HK-2 (cell line): ENCODE results near the gene ITGA6.
A peak's percentile ranks its signal among the peaks of the same experiment; 100 is the strongest.

Experiments
- DNase-seq: peaks from one replicate; pipeline ENCODE4 v3.0.0-alpha.2; 2018; ENCODE audit not compliant: unreplicated experiment

Gene ITGA6

DNA sequence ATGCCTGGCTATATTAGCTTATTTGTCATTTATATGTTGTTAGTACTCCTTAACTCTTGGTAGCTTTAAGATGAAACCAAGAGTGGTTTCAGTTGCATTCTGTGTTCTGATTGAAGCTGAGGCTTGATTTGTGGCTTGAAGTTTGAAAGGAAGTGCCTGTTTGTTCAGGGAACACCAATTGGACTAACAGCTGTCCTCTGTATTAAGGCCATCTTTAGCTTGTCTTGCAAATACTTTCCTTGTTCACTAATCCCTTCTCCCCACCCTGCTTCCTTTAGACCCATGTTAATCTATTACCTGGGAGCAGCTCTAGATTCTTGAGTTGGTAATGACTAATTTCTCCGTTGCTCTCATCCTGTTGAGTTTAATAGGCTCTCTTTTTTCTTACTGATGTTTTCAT lies 13.4 kb downstream of the ITGA6 start:
- no peak for DNase-seq

DNA sequence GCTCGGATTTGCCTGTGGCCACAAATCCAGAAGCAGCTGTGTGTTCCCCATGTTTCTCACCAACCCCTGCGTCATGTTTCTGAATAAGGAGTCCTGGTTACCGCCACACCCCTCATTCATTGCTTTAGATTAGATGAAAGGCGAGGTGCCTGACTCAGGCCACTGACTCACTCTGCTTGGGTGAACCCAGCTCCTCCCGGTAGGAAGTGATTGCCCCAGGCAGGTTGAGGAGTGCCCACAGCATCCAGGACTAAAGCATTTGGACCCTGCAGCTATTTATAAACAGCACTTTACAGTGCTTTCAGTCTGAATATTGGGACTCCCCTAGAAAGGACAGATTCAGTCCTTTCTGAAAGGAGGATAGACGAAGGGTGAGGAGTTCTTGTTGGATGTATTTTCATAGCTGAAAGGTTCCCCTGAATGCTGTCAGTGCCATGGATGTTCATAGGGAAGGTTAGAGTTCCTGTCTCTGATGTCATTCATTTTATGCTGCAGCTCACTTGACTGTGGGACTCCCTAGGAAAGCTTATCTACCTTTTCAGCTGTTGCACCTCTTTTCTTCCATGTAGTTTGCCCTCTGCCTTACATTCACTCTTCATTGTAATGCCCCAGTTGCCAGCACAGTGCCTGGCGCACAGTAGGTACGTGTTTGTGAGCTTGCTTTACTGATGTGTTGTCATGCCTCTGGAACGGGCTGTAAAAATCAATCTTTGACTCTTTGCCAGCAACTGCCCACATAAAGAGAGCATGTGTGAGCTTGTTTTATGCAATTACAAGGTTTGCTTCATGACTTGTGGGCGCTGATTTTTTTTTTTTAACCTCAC lies 14.9 kb downstream of the ITGA6 start:
- DNase-seq, result peak; percentile 53

DNA sequence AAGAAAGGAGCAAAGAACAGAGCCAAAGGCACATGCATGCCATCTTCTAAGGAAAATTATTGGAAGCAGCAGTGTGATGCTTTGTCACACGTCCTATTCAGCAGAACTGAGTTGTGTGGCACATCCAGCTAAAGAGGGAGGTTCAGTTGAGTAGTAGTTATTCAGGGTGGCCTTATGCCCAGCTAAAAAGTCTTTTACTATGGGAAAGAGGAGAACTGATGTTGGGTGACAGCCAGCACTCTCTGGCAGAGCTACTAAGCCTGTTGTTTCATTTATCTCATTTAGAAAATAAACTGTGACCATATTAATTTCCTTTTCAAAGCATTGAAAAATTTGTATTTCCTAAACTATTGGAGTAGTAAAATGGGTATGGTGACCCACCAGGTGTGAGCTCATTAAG lies 18.5 kb downstream of the ITGA6 start:
- DNase-seq, result no peak

DNA sequence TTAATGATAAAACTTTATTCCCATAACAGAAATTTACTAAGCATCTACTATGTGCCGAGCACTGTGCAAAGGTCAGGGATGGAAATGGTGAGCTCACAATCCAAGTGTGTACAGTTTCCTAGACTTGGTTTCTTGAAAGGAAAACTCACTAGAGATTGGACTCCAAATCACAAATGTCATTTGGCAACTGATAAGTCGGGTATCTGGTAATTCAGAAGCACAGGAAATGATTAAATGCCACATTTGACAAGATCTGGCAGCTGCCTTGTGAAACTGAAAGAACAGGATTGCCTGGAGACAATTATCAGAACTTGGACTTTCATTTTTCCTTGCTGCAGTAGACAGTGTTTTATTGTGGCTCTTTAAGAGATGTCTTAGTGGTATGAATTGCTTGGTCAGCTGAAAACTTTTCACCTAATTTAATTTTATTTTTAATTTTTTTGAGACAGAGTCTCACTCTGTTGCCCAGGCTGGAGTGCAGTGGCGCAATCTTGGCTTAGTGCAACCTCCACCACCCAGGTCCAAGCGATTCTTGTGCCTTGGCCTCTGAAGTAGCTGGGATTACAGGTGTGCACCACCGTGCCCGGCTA lies 19.2 kb downstream of the ITGA6 start:
- no peak for DNase-seq

DNA sequence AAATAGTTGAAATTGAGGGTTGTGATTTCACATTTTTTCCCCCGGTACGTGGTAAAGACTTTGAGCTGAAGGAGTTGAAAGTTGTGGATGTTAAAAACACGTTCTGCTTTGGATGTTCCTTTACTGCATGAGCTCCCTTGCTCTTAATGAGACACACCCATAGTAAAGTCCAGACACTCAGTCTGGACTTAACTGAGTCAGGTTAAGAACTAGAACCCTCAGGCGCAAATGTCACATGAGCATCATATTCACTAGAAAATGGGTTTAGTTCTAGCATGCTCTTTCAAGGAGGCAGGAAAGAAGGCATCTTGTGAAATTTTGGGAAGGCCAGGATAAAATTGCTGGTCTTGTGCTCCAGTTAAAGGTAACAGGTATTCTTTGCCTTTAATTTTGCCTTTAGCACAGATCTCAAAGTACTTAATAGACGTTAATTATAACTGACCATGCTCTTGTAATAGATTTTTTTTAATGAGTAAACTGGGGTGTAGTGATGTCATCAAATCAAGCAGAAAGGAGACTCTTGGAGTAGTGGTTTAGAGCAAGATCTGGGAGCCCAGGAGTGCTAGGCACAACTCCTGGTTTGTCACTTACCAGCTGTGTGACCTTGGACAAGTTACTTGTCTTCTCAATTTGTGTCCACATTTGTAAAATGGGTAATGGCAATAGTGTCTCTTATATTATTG lies 20.6 kb downstream of the ITGA6 start:
- no peak for DNase-seq

DNA sequence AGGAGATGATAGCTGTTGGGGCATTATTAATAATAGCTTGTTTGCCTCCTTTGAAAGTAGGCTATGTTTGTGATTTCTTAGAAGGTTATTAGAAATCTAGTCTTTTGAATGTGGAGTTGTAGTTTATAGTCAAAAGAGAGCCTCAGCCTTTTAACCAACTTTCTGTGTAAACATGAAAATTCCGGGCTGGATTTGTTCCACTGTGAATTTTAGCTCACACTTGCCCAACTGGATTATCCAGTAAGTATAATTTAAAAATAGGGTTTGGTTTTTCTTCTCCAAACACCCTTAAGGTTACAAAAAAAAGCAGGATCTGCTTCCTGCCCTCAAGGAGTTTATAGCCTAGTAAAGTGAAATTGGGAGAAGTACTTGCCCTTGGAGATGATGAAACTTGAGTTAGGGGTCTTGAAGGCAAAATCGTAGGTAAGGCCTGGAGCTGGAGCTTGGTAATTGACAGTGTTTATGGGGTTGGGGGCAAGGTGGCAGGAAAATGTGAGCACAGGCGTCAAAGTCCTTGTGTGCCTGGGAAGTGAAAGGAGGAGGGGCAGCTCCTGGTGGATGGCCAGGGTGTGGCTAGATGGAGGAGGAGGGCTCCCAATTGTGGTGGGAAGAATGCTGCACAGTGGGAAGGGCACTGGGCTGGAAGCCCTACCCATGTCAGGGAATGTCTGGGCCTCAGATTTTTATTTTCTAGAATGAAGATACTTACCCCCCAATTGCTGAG lies 21.3 kb downstream of the ITGA6 start:
- DNase-seq, result no peak

DNA sequence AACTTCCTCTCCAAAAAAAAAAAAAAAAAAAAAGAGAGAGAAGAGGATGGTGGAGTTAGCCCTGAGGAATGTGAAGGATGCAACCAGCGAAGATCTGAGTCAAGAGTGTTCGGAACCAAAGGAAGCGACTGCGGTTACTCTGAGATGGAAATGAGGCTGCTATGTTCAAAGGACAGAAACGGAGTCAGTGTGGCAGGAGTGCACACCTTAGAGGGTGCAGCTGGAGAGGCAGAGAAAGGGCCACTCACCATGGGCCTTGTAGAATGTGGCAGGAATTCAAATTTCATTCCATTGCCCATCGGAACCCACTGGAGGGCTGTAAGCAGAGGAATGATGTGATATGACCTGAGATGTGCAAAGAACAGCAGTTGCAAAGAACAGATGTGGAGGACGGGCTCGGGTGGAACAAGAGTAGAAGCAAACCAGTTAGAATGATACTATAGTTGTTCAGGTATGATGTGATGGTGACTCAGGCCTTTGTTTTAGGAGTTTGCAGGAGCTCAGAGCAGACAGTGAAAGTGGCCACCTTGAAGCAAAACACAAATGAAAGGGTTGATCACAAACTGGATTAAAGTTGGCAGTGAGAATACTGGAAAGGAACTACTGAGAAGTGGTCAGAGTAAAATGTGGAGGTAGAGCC lies 22.6 kb downstream of the ITGA6 start:
- DNase-seq, result no peak

DNA sequence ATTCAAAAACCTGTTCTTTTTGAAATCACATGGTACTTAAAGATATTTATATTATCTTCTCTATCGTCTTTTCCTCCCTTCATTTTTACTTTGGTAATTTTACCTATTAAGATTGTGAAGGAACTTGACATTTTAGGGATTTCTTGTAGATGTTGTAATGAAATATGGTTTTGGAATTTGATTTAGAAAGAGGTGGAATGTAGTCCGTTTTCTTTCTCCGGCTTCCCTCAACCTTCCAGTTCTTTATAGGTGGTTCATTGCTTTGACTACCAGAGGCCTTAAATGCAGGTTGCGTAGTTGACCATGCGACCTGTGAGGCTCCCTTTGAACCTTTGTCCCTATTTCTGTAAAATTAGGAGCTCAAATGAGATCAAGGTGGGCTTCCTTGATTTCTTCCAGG lies 24.5 kb downstream of the ITGA6 start:
- DNase-seq, result no peak

DNA sequence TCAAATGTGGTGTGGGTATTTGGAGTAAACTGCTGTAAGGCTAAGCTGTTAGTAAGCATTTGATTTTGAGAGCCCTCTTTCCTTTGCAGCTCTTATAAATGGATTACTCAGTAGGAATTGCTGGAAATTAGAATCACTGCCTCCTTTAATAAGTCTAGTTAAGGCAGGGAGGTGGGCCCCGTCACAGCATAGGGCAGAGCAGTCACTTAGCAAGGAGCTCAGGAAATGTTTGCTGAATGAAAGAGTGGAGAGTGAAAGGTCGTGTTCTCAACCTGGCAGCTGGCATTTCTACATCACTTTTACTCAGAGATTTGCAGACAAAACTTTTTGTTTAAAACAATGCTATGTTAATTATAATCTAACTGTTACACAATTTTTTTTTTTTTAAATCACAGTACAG lies 25.5 kb downstream of the ITGA6 start:
- no peak for DNase-seq

DNA sequence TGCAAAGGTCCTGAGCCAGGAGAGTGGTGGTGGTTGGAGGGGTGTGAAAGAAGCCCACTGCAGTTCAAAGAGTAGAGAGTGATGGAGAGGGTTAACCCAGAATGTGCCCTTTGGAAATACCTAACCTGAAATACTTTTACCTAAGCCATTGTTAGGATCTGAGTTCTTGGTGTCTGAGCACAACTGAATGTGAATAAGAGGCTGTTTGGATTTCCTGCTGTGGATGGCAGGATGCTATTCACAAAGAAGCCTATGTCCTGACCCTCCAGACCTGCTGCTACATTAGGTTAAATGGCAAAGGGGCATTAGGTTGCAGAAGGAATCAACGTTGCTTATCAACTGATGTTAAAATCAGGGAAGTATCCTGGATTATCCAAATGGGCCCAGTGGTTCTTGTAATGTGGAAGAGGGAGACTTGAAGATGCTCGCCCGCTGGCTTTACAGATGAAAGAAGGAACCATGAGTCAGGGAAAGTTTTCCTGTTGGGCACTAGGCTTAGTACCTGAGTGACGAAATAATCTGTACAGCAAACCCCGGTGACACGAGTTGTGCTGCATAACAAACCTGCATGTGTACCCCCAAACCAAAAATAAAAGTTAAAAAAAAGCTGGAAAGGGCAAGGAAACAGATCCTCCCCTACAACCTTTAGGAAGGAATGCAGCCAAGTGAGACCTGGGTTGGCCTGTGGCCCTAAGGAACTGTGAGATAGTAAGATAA lies 27.2 kb downstream of the ITGA6 start:
- DNase-seq, result no peak

DNA sequence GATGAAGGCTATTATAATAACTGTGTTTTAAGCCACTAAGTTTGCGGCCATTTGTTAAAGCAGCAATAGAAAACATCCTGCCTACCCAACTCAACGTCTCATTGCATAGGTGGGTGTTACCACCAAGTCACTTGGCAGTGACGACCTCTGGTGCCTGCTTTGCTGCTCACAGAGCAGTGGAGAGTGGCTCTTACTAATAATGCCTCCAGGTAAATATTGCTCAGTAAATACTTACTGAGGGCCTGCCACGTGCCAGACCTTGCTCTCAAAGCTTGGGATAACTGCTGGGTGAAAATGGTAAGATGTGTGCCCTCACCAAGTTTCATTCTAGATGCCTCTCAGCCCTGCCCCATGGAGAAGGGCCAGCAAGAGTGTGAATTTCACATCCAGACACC lies 27.7 kb downstream of the ITGA6 start:
- DNase-seq, result no peak

DNA sequence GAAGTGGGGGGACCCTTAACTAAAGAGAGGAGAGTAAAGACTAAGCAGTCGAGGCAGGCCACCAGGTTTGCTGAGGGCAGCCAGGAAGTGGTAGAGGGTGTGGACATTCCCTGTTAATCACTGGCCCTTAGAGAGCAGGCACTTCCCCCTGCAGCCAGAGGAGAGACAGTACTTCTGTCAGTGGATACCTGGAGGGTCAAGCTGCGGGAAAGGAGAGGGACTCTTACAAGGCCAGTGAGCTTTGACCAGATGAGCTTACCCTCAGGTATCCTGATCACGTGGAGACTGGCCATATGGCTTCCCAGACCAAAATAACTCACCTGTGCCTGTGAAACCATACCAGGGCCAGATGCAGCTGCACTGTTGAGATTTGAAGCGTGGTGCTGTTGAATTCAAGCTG lies 28.6 kb downstream of the ITGA6 start:
- no peak for DNase-seq

DNA sequence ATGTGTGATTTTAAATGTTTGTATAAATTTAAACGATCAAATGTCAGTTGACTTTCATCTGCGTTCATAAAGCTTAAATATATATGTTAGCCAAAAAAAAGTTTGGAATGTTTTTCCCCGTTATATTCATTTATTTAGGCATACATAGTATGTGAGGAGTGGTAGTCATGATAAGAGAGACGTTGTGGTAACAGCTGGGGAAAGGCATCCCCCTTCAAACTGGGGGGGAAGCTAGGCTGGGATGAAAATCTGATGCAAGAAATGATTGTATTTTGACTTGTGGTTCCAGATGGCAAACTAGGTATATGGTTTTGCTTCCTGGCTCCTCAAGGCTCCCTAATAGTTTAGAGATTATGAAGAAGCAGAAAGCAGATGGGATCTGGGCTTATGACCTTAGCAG lies 30.1 kb downstream of the ITGA6 start:
- DNase-seq, result no peak

DNA sequence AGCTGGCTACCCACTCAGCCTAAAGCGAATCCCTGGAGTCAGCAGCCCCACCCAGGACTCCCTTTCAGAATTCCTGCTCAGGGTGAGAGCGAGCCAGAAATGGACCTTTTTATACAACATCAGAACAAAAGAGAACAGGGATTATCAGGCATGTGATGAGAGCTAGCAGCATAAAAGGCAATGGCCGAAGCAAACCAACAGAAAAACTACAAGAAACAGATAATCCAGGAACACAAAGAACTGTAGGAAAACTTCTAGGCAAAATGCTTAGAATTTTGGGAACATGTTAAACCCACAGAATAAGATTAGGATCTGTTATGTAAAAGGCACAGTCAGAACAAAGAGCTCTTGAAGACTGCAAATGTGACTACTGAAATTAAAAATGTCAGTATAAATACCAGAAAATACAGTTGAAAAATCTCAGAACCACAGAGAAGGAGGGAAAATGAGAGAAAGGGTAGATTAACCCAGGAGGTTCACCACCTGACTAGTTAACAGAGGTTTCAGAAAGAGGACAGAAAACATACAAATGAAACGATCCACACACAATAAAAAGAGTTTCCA lies 31.3 kb downstream of the ITGA6 start:
- no peak for DNase-seq

DNA sequence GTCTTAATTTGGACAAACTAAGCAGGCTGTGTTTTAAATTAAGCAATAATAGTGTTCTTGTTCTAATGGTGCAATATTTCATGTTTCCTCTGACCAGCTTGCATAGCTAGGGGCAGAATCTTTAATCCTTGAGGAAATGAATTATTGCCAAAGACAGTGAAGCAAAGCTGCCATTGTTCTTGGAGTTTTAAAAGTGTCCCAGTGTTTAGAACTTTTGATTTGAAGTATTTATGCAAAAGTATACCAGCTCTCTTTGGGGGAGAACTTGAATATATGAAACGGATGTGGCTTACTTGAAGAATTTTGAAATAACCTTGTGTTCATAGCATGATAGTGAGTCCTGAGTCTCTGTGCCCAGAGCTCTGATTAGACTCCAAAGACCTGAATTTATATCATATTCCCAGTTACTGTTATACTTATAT lies 33.4 kb downstream of the ITGA6 start:
- no peak for DNase-seq

DNA sequence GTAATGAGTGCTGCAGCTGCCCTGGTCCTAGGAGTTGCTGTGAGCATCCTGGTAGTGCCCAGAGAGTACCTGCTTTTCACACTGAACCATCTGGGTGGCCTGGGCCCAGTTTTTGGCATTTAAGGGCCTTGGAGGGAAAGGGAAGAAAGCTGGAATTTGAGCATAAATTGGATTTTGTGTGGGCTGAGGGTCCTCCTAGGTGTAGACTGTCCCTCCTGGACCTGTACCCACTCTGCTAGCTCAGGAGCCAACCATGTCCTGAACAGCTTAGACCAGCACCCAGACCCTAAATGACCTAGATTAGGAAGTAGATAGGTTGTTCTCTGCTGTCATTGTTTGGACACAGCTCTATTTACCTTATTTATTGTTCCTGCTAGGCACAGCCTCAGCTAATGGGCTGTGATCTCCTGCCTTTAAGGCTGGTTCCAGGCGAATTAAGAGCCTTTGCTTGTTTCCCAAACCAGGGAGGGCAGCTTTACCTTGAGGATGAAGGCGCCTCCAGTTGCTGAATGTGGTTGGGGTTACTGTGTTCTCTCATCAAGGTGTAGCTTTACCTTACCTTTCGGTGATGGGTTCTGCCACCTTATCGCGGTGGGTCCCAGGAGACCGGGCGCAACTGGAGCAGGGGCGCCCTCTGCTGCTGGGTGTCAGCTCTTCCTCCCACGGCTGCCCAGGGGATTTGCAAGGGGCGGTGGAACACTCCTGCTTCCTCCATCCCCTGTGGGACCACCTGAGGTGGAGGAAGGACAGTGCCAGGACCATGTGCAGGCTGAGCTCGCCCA lies 34.4 kb downstream of the ITGA6 start:
- peak; percentile 59 for DNase-seq

DNA sequence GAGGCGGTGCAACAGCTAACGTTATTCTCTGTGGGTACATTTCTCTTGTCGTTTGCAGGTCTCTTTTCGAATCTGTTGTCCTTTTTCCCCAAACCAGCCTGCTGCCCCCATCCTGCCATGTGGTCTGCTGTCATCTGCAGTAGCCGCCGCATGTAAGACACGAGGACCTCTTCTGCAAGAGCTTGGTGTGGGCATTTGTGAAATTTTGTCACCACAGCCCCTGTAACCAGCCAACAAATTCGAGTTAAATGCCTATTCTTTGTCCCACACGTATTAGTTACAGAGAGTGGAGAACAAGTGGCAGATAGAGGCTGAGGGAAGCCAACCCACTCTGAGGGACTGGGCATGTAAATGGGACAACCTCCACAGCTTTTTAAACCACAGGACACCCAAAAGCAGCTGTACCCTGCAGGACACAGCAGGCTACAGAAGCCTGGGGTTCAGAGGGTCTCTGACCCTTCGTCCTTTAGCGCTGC lies 35.0 kb downstream of the ITGA6 start:
- no peak for DNase-seq

DNA sequence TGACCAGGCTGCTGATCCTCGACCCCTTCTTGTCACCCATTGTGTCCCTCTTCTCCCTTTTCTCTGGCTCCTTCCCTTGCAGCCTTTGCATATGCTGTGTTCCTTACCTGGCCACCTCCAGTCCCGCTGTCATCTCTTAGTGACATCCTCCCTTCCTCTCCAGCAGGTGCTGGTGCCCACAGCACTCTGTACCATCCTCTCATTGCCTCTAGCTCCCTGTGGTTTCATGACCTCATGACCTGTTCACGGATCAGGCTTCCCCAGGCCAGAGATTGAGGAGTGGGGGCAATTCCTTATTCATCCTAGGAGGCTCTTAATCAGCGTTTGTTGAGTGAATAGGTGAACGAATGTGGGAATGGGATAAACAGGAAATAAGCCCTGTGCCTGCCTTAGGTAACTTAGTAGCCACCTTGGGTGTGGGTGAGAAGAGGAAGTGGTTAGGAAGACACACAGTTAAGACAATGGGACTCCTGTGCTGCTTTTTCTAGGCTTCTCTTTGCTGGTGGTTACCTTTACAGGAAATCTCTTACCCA lies 35.5 kb downstream of the ITGA6 start:
- no peak for DNase-seq

DNA sequence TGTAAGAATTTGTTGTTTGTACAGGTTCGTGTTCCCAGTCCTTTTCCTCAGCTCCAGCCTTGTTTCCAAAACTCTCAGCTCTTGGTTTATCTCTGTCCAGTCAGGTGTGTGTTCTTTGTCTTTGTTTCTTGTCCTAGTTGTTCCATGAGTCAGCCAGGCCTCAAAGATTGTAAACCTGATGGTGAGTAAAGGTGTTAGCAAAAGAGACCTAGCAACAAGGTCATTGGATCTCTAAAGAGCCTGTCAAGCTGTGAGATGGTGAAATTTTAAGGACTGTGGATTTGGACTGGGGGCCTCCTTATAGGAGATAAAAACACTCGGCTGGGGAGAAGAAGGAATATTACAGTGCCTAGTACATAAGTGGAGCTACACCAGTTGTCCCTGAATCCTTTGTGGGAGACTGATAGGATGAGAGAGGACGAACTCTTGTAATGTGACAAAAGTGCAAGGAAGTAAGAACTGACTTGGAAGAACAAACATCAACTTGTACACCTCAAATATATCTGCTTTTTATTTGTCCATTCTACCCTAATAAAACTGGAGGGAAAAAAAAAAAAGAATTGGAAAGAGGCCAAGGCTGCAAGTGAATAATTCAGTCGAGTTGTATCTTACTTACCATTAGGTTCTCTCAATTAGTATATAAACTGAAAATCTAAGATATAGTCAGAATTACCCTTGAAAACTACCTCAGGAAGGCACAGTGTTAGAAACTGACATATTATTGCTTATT lies 37.2 kb downstream of the ITGA6 start:
- DNase-seq, result no peak
